8988T (cell line): ENCODE data around the gene FAM53C.
A peak's percentile ranks its signal among the peaks of the same experiment; 100 is the strongest.
"Not testable (repeated sequence)": the region's sequence is repeated elsewhere in the genome, so short reads cannot be mapped to it uniquely, and the experiment has no call there.

ENCODE experiments used
- DNase-seq: peaks from one replicate; pipeline ENCODE4 v3.0.0; 2011

Gene FAM53C

DNA sequence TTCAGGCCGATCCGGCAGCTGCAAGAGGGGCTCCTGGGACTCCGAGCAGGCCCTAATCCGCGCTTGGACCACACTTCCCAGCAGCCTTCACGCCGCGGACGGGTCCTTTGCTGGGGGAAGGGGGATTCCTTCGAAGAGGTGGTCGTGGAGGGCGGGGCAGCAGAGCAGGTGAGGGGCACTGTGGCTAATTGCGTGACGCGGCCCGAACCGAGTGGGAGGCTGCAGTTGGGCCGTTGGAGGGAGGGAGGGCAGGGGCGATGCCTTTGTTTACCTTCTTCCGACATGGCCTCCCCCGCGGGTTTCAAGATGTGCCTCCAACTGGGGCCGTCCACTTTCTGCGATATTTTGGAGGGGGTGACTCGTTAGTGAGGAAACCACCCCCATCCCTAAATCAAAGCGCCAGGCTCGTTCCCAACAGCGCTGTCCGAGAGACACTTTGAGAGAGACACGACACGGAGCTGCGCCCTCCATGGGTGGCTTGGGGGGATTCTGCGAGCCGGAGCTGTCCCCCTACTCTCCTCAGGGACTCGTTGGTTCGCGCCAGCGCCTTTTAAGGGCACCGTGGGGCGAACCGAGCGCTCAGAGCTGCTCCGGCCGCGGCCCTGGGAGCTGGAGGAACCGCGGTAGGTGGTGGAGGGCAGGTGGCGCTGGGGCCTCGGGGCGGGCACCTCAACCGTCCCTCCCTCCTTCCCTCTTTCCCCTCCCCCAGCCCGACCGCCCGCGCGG is at the start of gene FAM53C:
TSS of gene FAM53C (plus strand) at position 582 of the 726 bp plus-strand sequence. CDS start 3,070 bp downstream, outside the sequence.
- DNase-seq = peak; percentile 73

GRCh38 chr5:138289296-138289695 is 48.8 kb upstream of the FAM53C start:
- no peak for DNase-seq

- DNase-seq = no peak
Observed at GRCh38 chr5:138303372-138303771, 34.7 kb upstream of the FAM53C start.

GRCh38 chr5:138305797-138306196 is 32.3 kb upstream of the FAM53C start:
- no peak for DNase-seq

GRCh38 chr5:138315751-138316278 is 22.3 kb upstream of the FAM53C start:
- no peak for DNase-seq

GRCh38 chr5:138316355-138316754 is 21.7 kb upstream of the FAM53C start:
- no peak for DNase-seq

DNA sequence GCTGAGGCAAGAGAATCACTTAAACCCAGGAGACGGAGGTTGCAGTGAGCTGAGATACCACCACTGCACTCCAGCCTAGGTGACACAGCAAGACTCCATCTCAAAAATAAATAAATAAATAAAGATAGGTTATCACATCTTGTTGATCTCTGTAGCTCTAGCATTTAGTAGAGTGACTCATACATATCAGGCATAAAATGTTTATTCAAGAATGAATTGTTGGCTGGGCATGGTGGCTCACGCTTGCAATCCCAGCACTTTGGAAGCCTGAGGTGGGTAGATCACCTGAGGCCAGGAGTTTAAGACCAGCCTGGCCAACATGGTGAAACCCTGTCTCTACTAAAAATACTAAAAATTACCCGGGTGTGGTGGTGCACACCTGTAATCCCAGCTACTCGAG is 19.9 kb upstream of the FAM53C start:
- not testable (repeated sequence) for DNase-seq

- DNase-seq = no peak
Observed at GRCh38 chr5:138330813-138331448, 7.1 kb upstream of the FAM53C start.

DNA sequence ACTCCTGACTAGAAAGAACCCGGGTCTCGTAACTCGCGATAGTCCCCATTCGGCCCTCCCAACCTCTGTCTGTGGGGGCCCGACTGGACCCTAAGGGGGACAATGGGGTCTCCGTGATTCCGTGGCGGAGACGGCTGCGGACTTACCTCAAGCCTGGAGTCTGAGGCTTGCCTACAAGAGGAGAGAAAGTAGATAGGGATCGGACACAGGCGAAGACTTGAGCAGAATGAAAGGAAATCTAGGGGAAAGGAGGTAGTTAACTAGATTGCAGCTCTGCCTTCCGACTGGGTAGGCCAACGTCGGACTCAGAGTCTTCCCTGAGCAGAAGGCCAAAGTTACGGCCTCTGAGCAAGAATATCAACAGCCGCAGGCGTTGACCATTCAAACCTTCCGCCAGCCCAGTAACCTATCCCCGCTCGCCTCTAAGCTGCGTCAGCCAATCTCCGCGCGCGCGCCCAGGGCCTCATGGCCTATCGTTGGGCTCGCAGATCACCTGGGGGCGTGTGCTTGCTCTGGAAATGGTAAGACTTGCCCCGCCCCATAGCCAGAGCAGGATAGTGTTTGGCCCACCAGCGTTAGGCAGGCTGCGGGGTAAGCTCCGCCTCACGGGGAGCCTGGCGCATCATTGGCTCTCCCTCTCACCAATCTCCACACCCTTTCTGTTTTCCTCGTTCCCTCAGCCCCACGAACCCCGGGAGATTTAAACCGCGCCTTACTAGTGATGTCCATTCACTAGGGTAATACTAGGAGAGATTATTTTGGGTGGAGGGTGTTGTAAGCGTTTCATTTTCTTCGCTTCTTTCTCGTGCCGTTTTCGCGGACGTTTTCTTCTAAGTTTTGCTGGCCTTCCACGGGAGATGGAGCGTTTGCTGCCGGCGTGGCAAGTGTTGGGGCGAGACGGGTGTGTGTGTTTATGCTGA is 6.4 kb upstream of the FAM53C start, which contains the start of gene CDC25C:
TSS of gene CDC25C (minus strand) at position 356 of the 920 bp plus-strand sequence. CDS start 624 bp downstream, outside the sequence.
- DNase-seq = peak; percentile 82

GRCh38 chr5:138334867-138335447 is 3.1 kb upstream of the FAM53C start:
- DNase-seq = no peak

DNA sequence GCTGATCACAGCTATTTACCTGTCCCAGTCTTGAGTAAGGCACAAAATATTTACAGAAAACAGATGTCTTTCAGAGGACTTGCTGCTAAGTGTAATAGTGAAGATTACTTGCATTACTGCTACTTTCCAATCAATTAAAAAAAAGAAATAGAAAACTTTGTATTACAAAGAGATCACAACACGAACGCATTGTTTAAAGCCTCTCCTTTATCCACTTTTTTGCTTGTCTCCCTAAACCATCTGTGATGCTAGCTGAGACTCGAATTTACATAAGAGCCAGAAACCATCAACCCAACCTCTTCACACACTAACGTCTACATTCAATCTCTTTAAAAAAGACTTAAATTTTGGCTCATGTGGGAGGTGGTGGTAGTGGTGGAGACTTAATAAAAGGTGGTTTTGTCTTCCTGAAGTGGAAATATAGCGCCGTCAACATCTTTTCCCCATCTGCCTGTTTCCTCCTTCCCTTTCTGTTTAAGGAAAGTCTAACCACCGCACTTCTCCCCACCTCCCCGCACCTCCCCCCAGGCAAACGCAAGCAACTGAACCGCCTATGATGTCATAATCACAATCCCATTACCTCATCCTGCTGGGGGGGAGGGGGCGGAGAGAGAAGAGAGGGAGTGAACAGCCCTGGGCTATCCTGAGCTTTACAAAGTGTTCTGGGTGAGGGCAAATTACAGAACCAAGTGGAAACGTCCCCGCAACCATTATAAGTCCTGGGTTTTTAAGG is 948 bp upstream of the FAM53C start:
- DNase-seq = peak; percentile 42

DNA sequence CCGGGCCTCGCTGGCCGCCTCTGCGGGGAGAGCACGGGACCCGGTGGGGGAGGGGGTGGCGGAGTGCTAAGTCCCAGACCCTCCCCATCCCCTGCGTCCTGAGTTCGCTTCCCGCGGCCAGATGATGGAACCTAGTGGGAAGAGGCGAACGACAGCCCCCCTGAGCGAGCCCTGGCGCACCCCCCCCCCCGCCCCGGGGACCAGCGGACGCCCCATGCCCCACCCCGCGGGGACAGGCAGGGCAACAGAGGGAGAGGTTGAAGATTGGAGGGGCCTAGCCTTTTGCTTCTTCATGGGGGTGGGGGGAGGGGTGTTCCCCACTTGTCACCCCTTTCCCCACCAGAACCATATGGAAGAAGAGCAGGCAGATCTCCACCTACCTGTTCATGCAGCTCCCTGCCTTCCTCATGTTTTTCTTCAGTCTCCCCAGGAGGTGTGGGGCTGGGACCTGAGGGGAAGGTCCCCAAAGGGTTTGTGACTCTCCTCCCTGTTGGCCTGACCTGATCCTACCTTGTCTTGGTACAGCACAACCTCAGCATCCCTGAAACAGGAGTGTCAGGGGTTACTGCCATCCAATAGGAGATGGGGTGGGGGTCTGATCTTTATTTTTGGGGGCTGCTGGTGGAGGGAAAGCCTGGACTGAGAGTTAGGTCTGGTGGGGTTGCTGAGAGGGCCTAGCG is 485 bp downstream of the FAM53C start:
- no peak for DNase-seq

DNA sequence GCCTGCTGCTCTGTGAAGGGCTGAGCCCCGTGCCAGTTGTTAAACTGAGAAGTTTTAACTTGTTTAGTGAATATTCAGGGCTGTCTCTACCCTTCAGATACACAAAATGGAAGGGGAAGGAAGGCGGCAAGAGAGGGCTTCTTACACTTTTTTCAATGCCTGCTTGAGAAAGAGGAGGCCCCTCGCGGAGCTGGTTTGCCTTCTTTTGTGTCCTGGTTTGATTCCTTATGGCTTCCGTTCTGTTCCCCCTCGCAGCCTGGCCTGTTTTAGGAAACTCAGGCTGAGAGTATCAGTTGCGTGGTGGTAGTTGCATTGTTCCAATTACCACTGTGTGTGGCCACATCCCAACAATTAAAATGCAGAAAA is 1.0 kb downstream of the FAM53C start:
- DNase-seq = no peak

DNA sequence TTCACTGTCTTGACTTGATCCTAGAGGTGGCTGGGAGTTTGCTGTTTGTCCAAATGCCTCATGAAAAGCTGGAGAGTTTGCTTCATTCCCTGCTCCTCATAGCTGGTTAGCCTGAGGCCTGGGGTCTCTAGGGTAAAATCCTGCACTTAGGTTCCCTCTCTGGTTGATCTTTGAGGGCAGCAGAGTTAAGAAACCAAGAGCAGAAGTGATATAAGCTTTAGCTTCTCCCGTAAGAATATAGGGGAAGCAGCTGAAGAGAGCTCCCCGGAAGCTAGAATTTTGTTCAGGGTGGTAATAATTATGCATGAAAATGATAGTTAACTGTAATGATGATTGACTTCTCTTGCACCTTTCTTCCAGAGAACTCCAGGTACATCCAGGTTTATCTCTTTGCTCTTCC is 1.4 kb downstream of the FAM53C start:
- DNase-seq = no peak

- DNase-seq = no peak
Observed at GRCh38 chr5:138340008-138340407, 1.9 kb downstream of the FAM53C start.

- no peak for DNase-seq
Observed at GRCh38 chr5:138344887-138345622, 7.0 kb downstream of the FAM53C start.

GRCh38 chr5:138346889-138347288 is 8.8 kb downstream of the FAM53C start:
- no peak for DNase-seq

DNA sequence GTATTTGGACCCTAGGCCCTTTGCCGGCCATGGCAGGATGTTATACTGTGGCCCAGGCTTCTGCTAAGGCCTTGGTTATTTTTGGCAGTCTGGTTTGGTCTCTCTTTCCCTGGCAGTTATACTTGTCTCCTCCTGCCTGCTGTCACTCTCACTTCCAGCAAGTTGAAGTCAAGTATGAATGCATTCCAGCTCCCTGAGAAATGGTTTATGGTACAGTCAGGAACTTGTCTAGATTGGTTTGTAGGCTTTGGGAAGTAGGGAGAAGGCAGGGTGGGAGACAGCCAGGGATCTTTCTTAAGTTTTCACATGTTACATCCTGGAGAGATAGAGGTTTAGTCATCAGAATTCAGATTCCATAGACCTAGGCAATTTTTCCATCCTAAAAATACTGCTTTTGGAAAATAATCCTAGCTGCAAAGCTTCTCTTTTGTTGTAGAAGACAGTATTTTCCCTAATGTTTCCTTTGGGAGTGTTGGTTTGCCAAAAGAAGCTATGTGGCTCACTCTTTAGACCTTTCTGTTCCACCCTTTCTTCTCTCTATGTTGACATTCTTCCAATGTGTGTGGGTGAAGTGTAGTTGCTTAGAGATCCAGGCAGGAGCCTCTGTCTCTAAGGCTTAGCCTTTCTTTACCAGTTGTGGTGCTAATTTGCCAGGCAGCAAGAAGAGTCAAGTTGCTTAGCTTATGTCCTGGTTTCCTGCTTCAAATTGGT is 11.9 kb downstream of the FAM53C start:
- DNase-seq = no peak

GRCh38 chr5:138350563-138350890 is 12.5 kb downstream of the FAM53C start:
- DNase-seq = no peak

- DNase-seq = no peak
Observed at GRCh38 chr5:138351056-138351455, 13.0 kb downstream of the FAM53C start.
